ENCODE measurements around the gene RAD51D.
A peak's percentile ranks its signal among the peaks of the same experiment; 100 is the strongest.
"Not testable (repeated sequence)": the region's sequence is repeated elsewhere in the genome, so short reads cannot be mapped to it uniquely, and the experiment has no call there.

Gene RAD51D

GRCh38 chr17:35141681-35142466, 22.2 kb upstream of the RAD51D start, which contains the start of gene NLE1:
Gene NLE1 (minus strand): TSS chr17:35142303. CDS start chr17:35142275, 28 bp downstream.
- DNase-seq (ENCODE audit: low spot score): peak; percentile 86

- no peak for DNase-seq (ENCODE audit: low spot score)
These were observed 18.6 kb upstream of the RAD51D start for GRCh38 chr17:35138218-35138617.

- no peak for DNase-seq (ENCODE audit: low spot score)
These were observed 15.7 kb upstream of the RAD51D start for GRCh38 chr17:35135322-35135721.

GRCh38 chr17:35132816-35133550, 13.3 kb upstream of the RAD51D start:
- no peak for DNase-seq (ENCODE audit: low spot score)

GRCh38 chr17:35132099-35132498, 12.4 kb upstream of the RAD51D start:
- no peak for DNase-seq (ENCODE audit: low spot score)

- no peak for DNase-seq (ENCODE audit: low spot score)
These were observed 10.7 kb upstream of the RAD51D start for GRCh38 chr17:35130392-35130791.

GRCh38 chr17:35129973-35130351, 10.3 kb upstream of the RAD51D start:
- no peak for DNase-seq (ENCODE audit: low spot score)

GRCh38 chr17:35129154-35129972, 9.7 kb upstream of the RAD51D start:
- DNase-seq (ENCODE audit: low spot score): no peak

- no peak for DNase-seq (ENCODE audit: low spot score)
These were observed 8.3 kb upstream of the RAD51D start for GRCh38 chr17:35127751-35128514.

GRCh38 chr17:35121315-35121714, 1.7 kb upstream of the RAD51D start, which contains the start of gene FNDC8:
Gene FNDC8 (plus strand): TSS chr17:35121615. CDS start chr17:35121694, 79 bp downstream.
- DNase-seq (ENCODE audit: low spot score): no peak

- peak; percentile 26 for DNase-seq (ENCODE audit: low spot score)
These were observed 1.7 kb downstream of the RAD51D start for GRCh38 chr17:35117984-35118383.

- DNase-seq (ENCODE audit: low spot score): no peak
These were observed 2.8 kb downstream of the RAD51D start for GRCh38 chr17:35116845-35117244.

GRCh38 chr17:35110791-35111190, 8.9 kb downstream of the RAD51D start:
- not testable (repeated sequence) for DNase-seq (ENCODE audit: low spot score)

GRCh38 chr17:35104844-35105450, 14.7 kb downstream of the RAD51D start:
- DNase-seq (ENCODE audit: low spot score): no peak

GRCh38 chr17:35103271-35103670, 16.4 kb downstream of the RAD51D start:
- no peak for DNase-seq (ENCODE audit: low spot score)

- DNase-seq (ENCODE audit: low spot score): no peak
These were observed 17.9 kb downstream of the RAD51D start for GRCh38 chr17:35101725-35102124.

GRCh38 chr17:35101036-35101435, 18.6 kb downstream of the RAD51D start:
- no peak for DNase-seq (ENCODE audit: low spot score)

GRCh38 chr17:35099908-35100307, 19.8 kb downstream of the RAD51D start:
- no peak for DNase-seq (ENCODE audit: low spot score)

- no peak for DNase-seq (ENCODE audit: low spot score)
These were observed 21.9 kb downstream of the RAD51D start for GRCh38 chr17:35097776-35098175.

GRCh38 chr17:35095741-35096140, 23.9 kb downstream of the RAD51D start:
- DNase-seq (ENCODE audit: low spot score): no peak

- DNase-seq (ENCODE audit: low spot score): no peak
These were observed 24.8 kb downstream of the RAD51D start for GRCh38 chr17:35094902-35095301.
